ENCODE measurements around the gene VAPA. TPM values are rescaled to one million over a fixed set of nuclear protein-coding genes. Genes with fewer than 3 reads are reported as not detected.

VAPA gene
- total RNA-seq, 1 experiment from 2014 or later, result 138 TPM

DNA sequence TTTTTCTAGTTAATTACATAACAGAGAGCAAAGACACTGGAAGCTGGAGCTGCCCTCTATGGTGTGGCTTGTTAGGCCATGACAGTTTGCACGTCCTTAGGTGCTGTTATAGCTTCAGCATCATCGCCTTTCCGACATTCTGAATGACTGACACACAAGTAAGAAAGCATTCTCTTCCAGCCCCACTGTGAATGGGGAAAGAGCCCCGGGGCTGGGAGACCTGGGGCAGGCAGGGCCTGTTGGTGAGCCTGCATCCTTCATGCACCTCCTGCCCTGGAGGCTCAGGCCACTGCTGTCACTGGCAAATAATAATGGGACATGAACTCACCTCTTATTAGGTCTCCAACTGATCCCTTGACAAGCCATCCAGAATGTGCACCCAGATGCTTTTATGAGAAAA lies 71.8 kb downstream of the VAPA start:
- Histone ChIP-seq H3K27me3 (ENCODE audit: low read length) (no peaks in the 10 kb centered on the region), H2AFZ (ENCODE audit: low read length) (no peak overlapping the region), H3K79me2 (ENCODE audit: low read length) (no peaks in the 10 kb centered on the region), H3K36me3 (ENCODE audit: insufficient read depth, low read length) (no peaks in the 10 kb centered on the region), H3K4me1 (ENCODE audit: low read length) (no peaks in the 10 kb centered on the region), H3K4me2 (ENCODE audit: low read depth, low read length, poor library complexity, severe bottlenecking) (no peak overlapping the region), H3K4me3 (ENCODE audit: low read length) (no peak overlapping the region), H3K9me3 (ENCODE audit: low read length) (no peaks in the 10 kb centered on the region), H3K9ac (ENCODE audit: low read length) (no peak overlapping the region), H3K9me2 (replicated peaks; ENCODE audit: insufficient read depth, low read length) (no peaks in the 10 kb centered on the region), H3K27ac (ENCODE audit: low read length) (no peak overlapping the region), H4K20me1 (ENCODE audit: insufficient read depth, low read depth, low read length) (no peaks in the 10 kb centered on the region)
- no peak for DNase-seq

DNA sequence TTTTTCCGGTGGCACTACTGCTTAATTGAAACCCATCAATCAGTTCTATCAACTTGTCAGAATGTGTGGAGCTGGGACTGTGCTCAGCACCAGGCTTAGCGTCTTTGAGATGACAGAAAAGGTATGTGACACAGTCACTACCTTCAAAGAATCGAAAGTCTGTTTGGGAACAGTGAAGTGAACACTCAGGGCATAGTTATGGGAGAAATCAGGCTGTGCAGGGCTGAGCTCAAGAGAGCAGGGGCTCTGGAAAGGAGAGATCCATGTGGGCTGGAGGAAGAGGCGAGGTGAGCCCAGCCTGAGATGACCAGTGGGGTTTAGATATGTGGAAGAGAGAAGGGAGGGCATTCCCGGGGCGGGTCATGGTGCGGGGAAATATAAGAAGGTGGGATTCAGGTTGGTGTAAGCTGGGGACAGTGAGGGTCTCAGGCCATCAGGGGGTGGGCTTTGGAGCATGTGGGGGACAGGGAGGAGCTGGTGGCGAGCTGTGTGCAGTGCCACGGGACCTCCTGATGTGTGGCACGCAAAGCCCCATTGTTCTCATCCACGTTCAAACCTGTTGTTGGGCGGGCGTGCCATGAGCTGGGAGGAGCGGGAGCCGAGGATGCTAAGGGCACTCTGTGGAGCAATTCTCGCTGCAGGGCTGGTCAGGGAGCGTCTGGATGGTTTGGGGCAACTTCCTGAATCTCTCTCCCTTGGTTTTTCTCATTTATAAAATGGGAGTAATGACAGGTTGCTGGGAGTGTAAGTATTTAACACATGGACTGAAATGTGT lies 72.5 kb downstream of the VAPA start:
- H3K4me3 ChIP-seq (ENCODE audit: low read length), result no peak overlapping the region
- no peaks in the 10 kb centered on the region for H3K36me3 ChIP-seq (ENCODE audit: insufficient read depth, low read length)
- no peak overlapping the region for H3K4me2 ChIP-seq (ENCODE audit: low read depth, low read length, poor library complexity, severe bottlenecking)
- H3K9ac ChIP-seq (ENCODE audit: low read length), result no peak overlapping the region
- H3K9me3 ChIP-seq (ENCODE audit: low read length), result no peaks in the 10 kb centered on the region
- H4K20me1 ChIP-seq (ENCODE audit: insufficient read depth, low read depth, low read length), result no peaks in the 10 kb centered on the region
- H3K9me2 ChIP-seq (replicated peaks; ENCODE audit: insufficient read depth, low read length), result no peaks in the 10 kb centered on the region
- no peaks in the 10 kb centered on the region for H3K79me2 ChIP-seq (ENCODE audit: low read length)
- H3K4me1 ChIP-seq (ENCODE audit: low read length), result no peaks in the 10 kb centered on the region
- no peaks in the 10 kb centered on the region for H3K27me3 ChIP-seq (ENCODE audit: low read length)
- no peak overlapping the region for H2AFZ ChIP-seq (ENCODE audit: low read length)
- no peak for DNase-seq
- no peak overlapping the region for H3K27ac ChIP-seq (ENCODE audit: low read length)

DNA sequence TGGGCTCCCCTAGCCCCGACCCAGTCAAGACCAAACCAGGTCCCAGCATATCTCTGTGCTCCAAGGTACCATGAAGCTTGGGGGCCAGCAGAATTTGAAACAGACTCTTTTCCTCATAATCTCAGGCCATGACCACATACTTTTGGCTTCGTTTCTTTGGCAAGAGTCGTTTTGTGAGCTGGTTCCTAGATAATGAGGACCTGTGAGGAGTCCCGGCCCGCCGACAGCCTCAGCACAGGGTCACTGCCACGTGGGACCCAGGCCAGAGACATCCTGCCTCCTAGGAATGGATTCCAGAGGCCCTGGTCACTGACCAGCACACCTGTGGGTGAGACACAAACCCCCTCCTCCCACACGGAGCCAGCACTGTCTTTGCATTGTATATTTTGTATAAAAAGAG lies 73.5 kb downstream of the VAPA start:
- Histone ChIP-seq H3K79me2 (ENCODE audit: low read length) (no peaks in the 10 kb centered on the region), H3K4me2 (ENCODE audit: low read depth, low read length, poor library complexity, severe bottlenecking) (no peak overlapping the region), H4K20me1 (ENCODE audit: insufficient read depth, low read depth, low read length) (no peaks in the 10 kb centered on the region), H3K4me1 (ENCODE audit: low read length) (no peaks in the 10 kb centered on the region), H3K9me2 (replicated peaks; ENCODE audit: insufficient read depth, low read length) (no peaks in the 10 kb centered on the region), H2AFZ (ENCODE audit: low read length) (no peak overlapping the region), H3K9me3 (ENCODE audit: low read length) (no peaks in the 10 kb centered on the region), H3K9ac (ENCODE audit: low read length) (no peak overlapping the region), H3K4me3 (ENCODE audit: low read length) (no peak overlapping the region), H3K36me3 (ENCODE audit: insufficient read depth, low read length) (no peaks in the 10 kb centered on the region), H3K27ac (ENCODE audit: low read length) (no peak overlapping the region), H3K27me3 (ENCODE audit: low read length) (no peaks in the 10 kb centered on the region)
- no peak for DNase-seq

DNA sequence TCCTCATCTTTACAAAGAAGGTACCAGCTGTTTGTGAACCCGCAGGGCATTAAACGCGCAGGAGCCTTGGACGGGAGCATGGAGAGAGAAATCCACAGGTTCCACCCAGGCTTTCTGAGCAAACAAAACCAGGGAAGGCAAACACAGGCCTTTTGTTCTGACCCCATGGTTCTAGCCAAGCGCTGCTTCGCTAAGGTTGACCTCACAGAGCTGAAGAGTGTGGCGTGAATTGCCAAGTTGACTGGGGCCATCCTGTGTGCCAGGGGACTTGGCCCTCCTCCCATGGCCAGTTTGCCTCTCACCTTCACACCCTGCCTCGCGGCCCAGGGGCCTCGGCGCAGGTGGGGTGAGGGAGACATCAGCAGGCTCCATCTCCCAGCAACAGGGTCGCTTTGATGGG lies 74.1 kb downstream of the VAPA start:
- no peaks in the 10 kb centered on the region for H3K36me3 ChIP-seq (ENCODE audit: insufficient read depth, low read length)
- H3K9me3 ChIP-seq (ENCODE audit: low read length), result no peaks in the 10 kb centered on the region
- H3K27me3 ChIP-seq (ENCODE audit: low read length), result no peaks in the 10 kb centered on the region
- H3K4me2 ChIP-seq (ENCODE audit: low read depth, low read length, poor library complexity, severe bottlenecking), result no peak overlapping the region
- H3K9ac ChIP-seq (ENCODE audit: low read length), result no peak overlapping the region
- H3K4me3 ChIP-seq (ENCODE audit: low read length), result no peak overlapping the region
- no peaks in the 10 kb centered on the region for H3K9me2 ChIP-seq (replicated peaks; ENCODE audit: insufficient read depth, low read length)
- H4K20me1 ChIP-seq (ENCODE audit: insufficient read depth, low read depth, low read length), result no peaks in the 10 kb centered on the region
- H3K27ac ChIP-seq (ENCODE audit: low read length), result no peak overlapping the region
- H3K79me2 ChIP-seq (ENCODE audit: low read length), result no peaks in the 10 kb centered on the region
- no peak for DNase-seq
- H2AFZ ChIP-seq (ENCODE audit: low read length), result no peak overlapping the region
- no peaks in the 10 kb centered on the region for H3K4me1 ChIP-seq (ENCODE audit: low read length)

DNA sequence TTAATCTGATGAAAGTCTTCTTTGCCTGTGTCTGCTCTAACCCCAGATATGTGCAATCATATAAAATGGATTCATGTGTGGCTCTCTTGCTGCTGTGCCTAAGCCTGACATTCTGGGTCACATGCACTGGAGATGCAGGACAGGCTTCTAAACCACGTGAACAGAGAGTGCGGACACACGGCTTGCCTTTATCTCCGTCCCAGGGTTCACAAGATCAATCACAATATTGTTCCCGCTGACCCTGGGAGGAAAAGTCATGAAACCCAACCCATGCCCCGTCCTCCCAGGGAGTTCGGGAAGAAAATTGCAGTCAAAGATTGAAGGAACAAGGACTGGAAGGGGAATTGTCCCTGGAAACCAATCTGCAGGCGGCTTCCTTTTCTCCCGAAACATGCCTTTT lies 74.8 kb downstream of the VAPA start:
- H3K9me2 ChIP-seq (replicated peaks; ENCODE audit: insufficient read depth, low read length), result no peaks in the 10 kb centered on the region
- H3K27me3 ChIP-seq (ENCODE audit: low read length), result no peaks in the 10 kb centered on the region
- H3K9ac ChIP-seq (ENCODE audit: low read length), result no peak overlapping the region
- no peaks in the 10 kb centered on the region for H3K79me2 ChIP-seq (ENCODE audit: low read length)
- H3K27ac ChIP-seq (ENCODE audit: low read length), result no peak overlapping the region
- no peaks in the 10 kb centered on the region for H3K9me3 ChIP-seq (ENCODE audit: low read length)
- no peaks in the 10 kb centered on the region for H3K36me3 ChIP-seq (ENCODE audit: insufficient read depth, low read length)
- H3K4me2 ChIP-seq (ENCODE audit: low read depth, low read length, poor library complexity, severe bottlenecking), result no peak overlapping the region
- H4K20me1 ChIP-seq (ENCODE audit: insufficient read depth, low read depth, low read length), result no peaks in the 10 kb centered on the region
- DNase-seq, result no peak
- H2AFZ ChIP-seq (ENCODE audit: low read length), result no peak overlapping the region
- no peaks in the 10 kb centered on the region for H3K4me1 ChIP-seq (ENCODE audit: low read length)
- no peak overlapping the region for H3K4me3 ChIP-seq (ENCODE audit: low read length)

DNA sequence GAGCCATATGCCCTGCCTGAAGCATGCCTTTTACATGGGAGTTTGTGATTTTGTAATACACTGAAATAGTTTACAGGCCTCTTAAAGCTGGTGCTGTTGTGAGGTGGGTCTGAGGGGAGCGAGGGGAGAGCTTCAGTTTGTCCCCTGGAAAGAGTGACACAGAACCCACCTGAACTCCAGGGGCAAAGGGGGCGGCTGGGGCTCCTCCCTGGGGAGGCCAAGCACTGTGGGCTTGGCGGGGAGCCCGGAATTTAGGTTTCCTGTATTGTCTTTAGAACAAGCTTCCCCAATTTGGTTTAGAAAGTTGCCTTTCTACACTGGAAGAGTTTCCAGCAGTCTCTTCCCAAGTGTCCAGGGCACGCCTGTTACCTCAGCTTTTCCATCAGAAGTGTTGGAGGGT lies 75.7 kb downstream of the VAPA start:
- Histone ChIP-seq H4K20me1 (ENCODE audit: insufficient read depth, low read depth, low read length) (no peaks in the 10 kb centered on the region), H3K36me3 (ENCODE audit: insufficient read depth, low read length) (no peaks in the 10 kb centered on the region), H3K27me3 (ENCODE audit: low read length) (no peaks in the 10 kb centered on the region), H3K79me2 (ENCODE audit: low read length) (no peaks in the 10 kb centered on the region), H3K27ac (ENCODE audit: low read length) (no peak overlapping the region), H2AFZ (ENCODE audit: low read length) (no peak overlapping the region), H3K9ac (ENCODE audit: low read length) (no peak overlapping the region), H3K9me2 (replicated peaks; ENCODE audit: insufficient read depth, low read length) (no peaks in the 10 kb centered on the region), H3K4me3 (ENCODE audit: low read length) (no peak overlapping the region), H3K9me3 (ENCODE audit: low read length) (no peaks in the 10 kb centered on the region), H3K4me2 (ENCODE audit: low read depth, low read length, poor library complexity, severe bottlenecking) (no peak overlapping the region), H3K4me1 (ENCODE audit: low read length) (no peaks in the 10 kb centered on the region)
- DNase-seq, result no peak

DNA sequence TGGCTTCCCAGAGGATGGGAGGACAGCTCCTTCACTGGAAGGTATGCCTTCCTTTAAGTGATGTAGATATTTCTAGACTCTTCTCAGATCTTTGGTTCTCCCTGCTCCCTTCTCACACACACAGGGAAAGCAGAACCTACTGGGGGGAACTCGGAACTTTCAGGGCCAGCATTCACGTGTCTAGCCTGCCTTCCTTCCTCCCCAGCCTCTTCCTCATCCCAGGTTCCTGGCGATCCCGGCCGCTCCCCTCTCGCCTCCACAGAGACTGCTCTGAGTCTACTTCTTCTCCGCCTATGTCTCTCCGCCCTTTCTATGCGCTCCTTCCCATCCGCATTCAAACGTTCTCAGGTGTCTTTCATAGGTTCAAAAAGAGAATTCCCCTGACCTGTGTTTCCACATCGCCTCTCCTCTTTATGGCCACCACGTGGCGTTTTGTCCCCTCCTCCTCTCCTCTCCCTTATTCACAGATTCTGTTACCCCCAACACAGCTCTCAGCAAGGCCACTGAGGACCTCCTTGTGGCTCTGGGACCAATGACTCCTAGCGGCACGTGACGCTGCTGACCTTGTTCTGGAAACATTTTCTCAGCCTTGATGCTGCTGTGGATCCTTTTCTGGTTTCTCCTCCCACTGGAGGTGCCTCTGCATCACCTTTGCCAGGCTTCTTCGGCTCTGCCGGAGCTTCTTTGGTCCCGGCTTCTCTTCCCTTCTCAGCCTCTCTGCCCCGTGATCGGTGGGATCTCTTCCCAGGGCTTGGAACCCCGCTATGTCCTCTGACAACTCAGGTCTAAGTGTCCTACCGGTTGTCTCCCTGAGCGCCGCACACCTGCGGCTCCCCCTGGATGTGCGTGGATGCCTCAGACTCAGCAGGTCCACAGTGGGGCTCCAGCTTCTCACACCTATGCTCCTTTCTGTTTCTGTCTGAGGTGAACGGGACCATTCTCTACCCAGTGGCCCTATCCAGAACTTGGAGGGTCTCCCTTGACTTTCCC lies 77.5 kb downstream of the VAPA start:
- Histone ChIP-seq H3K27ac (ENCODE audit: low read length) (no peak overlapping the region), H2AFZ (ENCODE audit: low read length) (no peak overlapping the region), H4K20me1 (ENCODE audit: insufficient read depth, low read depth, low read length) (no peaks in the 10 kb centered on the region), H3K36me3 (ENCODE audit: insufficient read depth, low read length) (no peaks in the 10 kb centered on the region), H3K4me1 (ENCODE audit: low read length) (no peaks in the 10 kb centered on the region), H3K27me3 (ENCODE audit: low read length) (no peaks in the 10 kb centered on the region), H3K9me3 (ENCODE audit: low read length) (no peaks in the 10 kb centered on the region), H3K9ac (ENCODE audit: low read length) (no peak overlapping the region), H3K4me3 (ENCODE audit: low read length) (no peak overlapping the region), H3K79me2 (ENCODE audit: low read length) (no peaks in the 10 kb centered on the region), H3K9me2 (replicated peaks; ENCODE audit: insufficient read depth, low read length) (no peaks in the 10 kb centered on the region), H3K4me2 (ENCODE audit: low read depth, low read length, poor library complexity, severe bottlenecking) (no peak overlapping the region)
- no peak for DNase-seq

DNA sequence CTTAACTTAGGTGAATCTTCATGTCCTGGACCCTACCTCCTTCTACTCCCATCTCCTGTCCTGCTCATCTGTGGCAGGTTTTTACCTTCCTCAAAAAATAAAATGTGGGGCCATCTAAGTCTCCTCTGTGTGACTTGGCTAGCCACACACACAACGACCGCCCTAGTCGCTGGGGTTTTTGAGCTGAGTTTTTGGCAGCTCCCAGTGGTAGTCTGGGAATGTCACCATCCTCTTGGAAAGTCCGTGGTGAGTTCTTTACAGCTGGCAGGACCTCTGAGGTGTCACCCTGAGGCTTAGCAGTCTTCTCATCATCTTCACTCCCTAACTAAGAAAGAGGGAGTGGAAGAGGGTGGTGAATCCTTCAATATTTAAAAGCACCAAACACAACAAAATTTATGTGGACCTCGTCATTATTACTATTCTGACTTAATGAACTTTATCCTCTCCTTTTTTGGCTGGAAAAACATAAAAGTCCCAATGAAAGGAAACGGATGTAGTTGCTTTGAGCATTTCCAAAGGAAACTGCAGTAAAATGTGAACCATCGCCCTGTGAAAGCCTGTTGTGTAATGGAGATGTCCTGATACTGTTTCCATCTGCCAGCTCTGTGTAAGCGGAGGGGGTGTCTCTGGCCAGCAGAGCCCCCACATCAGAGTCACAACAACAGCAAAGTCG lies 78.6 kb downstream of the VAPA start:
- Histone ChIP-seq H3K4me2 (ENCODE audit: low read depth, low read length, poor library complexity, severe bottlenecking) (no peak overlapping the region), H3K9ac (ENCODE audit: low read length) (no peak overlapping the region)
- DNase-seq, result no peak

More for the DNA sequence above, 78.6 kb downstream of the VAPA start:
- no peak overlapping the region for H3K27ac ChIP-seq (ENCODE audit: low read length)
- no peaks in the 10 kb centered on the region for H4K20me1 ChIP-seq (ENCODE audit: insufficient read depth, low read depth, low read length)
- H3K4me3 ChIP-seq (ENCODE audit: low read length), result no peak overlapping the region
- no peak overlapping the region for H2AFZ ChIP-seq (ENCODE audit: low read length)
- H3K9me2 ChIP-seq (replicated peaks; ENCODE audit: insufficient read depth, low read length), result no peaks in the 10 kb centered on the region
- H3K36me3 ChIP-seq (ENCODE audit: insufficient read depth, low read length), result no peaks in the 10 kb centered on the region
- H3K79me2 ChIP-seq (ENCODE audit: low read length), result no peaks in the 10 kb centered on the region
- no peaks in the 10 kb centered on the region for H3K4me1 ChIP-seq (ENCODE audit: low read length)
- no peaks in the 10 kb centered on the region for H3K9me3 ChIP-seq (ENCODE audit: low read length)
- no peaks in the 10 kb centered on the region for H3K27me3 ChIP-seq (ENCODE audit: low read length)
